GM03348 (cell line): ENCODE data around the gene KRTAP10-1.

Experiments
- DNase-seq: peaks from one replicate; pipeline ENCODE4 v3.0.0; 2012; ENCODE audit warnings: low spot score

Gene KRTAP10-1

GRCh38 chr21:44547656-44548331 lies 7.8 kb upstream of the KRTAP10-1 start:
- no peak for DNase-seq

GRCh38 chr21:44544566-44544965 lies 4.6 kb upstream of the KRTAP10-1 start:
- DNase-seq, result no peak

- DNase-seq, result no peak
Observed at GRCh38 chr21:44542716-44543115, 2.7 kb upstream of the KRTAP10-1 start.

- DNase-seq, result no peak
Observed at GRCh38 chr21:44540741-44541288, 820 bp upstream of the KRTAP10-1 start.

GRCh38 chr21:44539046-44539445 lies 949 bp downstream of the KRTAP10-1 start:
- no peak for DNase-seq

GRCh38 chr21:44537930-44538911 lies 1.8 kb downstream of the KRTAP10-1 start:
- DNase-seq, result no peak

- no peak for DNase-seq
Observed at GRCh38 chr21:44535963-44536362, 4.0 kb downstream of the KRTAP10-1 start.

GRCh38 chr21:44534688-44535087 lies 5.3 kb downstream of the KRTAP10-1 start:
- DNase-seq, result no peak

GRCh38 chr21:44533891-44534627 lies 5.9 kb downstream of the KRTAP10-1 start:
- no peak for DNase-seq

- DNase-seq, result no peak
Observed at GRCh38 chr21:44533121-44533890, 6.7 kb downstream of the KRTAP10-1 start.

- DNase-seq, result no peak
Observed at GRCh38 chr21:44532712-44533111, 7.3 kb downstream of the KRTAP10-1 start.

GRCh38 chr21:44531606-44532564 lies 8.1 kb downstream of the KRTAP10-1 start:
- no peak for DNase-seq

- DNase-seq, result no peak
Observed at GRCh38 chr21:44530903-44531605, 8.9 kb downstream of the KRTAP10-1 start.

GRCh38 chr21:44530221-44530902 lies 9.6 kb downstream of the KRTAP10-1 start:
- DNase-seq, result no peak

GRCh38 chr21:44529503-44530125 lies 10.4 kb downstream of the KRTAP10-1 start:
- no peak for DNase-seq

GRCh38 chr21:44529011-44529421 lies 11.0 kb downstream of the KRTAP10-1 start:
- DNase-seq, result no peak

GRCh38 chr21:44528634-44528995 lies 11.4 kb downstream of the KRTAP10-1 start:
- no peak for DNase-seq

GRCh38 chr21:44527983-44528633 lies 11.9 kb downstream of the KRTAP10-1 start:
- DNase-seq, result no peak
